HL-60 (cell line): ENCODE measurements around the gene TNNI2.
"Not testable (repeated sequence)": the region's sequence is repeated elsewhere in the genome, so short reads cannot be mapped to it uniquely, and the experiment has no call there.

Experiments
- CTCF ChIP-seq: IDR thresholded peaks from one replicate; pipeline ENCODE4 v1.5.1; 2011; ENCODE audit warnings: low read length, control low read depth, inconsistent platforms; ENCODE audit not compliant: insufficient read depth
- GABPA ChIP-seq: IDR thresholded peaks from 2 replicates; pipeline ENCODE4 v1.6.1; 2012; ENCODE audit warnings: low read depth
- SPI1 ChIP-seq: IDR thresholded peaks from 2 replicates; pipeline ENCODE4 v1.6.1; 2012; ENCODE audit warnings: low read depth, mild to moderate bottlenecking, borderline replicate concordance
- TF ChIP-seq, protein P1 (sequence below): IDR thresholded peaks from 2 replicates; pipeline ENCODE4 v1.6.1; 2012; ENCODE audit warnings: low read depth; ENCODE audit not compliant: insufficient replicate concordance

- not testable (repeated sequence) for TF ChIP-seq CTCF, SPI1, GABPA
- TF ChIP-seq, protein P1, sequence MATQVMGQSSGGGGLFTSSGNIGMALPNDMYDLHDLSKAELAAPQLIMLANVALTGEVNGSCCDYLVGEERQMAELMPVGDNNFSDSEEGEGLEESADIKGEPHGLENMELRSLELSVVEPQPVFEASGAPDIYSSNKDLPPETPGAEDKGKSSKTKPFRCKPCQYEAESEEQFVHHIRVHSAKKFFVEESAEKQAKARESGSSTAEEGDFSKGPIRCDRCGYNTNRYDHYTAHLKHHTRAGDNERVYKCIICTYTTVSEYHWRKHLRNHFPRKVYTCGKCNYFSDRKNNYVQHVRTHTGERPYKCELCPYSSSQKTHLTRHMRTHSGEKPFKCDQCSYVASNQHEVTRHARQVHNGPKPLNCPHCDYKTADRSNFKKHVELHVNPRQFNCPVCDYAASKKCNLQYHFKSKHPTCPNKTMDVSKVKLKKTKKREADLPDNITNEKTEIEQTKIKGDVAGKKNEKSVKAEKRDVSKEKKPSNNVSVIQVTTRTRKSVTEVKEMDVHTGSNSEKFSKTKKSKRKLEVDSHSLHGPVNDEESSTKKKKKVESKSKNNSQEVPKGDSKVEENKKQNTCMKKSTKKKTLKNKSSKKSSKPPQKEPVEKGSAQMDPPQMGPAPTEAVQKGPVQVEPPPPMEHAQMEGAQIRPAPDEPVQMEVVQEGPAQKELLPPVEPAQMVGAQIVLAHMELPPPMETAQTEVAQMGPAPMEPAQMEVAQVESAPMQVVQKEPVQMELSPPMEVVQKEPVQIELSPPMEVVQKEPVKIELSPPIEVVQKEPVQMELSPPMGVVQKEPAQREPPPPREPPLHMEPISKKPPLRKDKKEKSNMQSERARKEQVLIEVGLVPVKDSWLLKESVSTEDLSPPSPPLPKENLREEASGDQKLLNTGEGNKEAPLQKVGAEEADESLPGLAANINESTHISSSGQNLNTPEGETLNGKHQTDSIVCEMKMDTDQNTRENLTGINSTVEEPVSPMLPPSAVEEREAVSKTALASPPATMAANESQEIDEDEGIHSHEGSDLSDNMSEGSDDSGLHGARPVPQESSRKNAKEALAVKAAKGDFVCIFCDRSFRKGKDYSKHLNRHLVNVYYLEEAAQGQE, result not testable (repeated sequence)
Observed at GRCh38 chr11:1803835-1804519, 34.8 kb upstream of the TNNI2 start.
